Measurements from ENCODE around the gene HSP90AB1.

HSP90AB1 gene

GRCh38 chr6:44255871-44256774 lies 9.2 kb downstream of the HSP90AB1 start:
- peak; percentile 33 for DNase-seq

GRCh38 chr6:44256775-44257024 lies 9.8 kb downstream of the HSP90AB1 start:
- DNase-seq: no peak

GRCh38 chr6:44257025-44257752 lies 10.3 kb downstream of the HSP90AB1 start, which contains the start of gene SLC35B2:
SLC35B2 (minus strand) TSS chr6:44257528; CDS start chr6:44257410, 118 bp downstream.
- DNase-seq: peak; percentile 69

- DNase-seq: no peak
These were observed 10.9 kb downstream of the HSP90AB1 start for GRCh38 chr6:44257753-44258324.

- DNase-seq: no peak
These were observed 11.5 kb downstream of the HSP90AB1 start for GRCh38 chr6:44258325-44258863.

GRCh38 chr6:44258921-44259320 lies 12.0 kb downstream of the HSP90AB1 start:
- DNase-seq: no peak

- DNase-seq: no peak
These were observed 13.1 kb downstream of the HSP90AB1 start for GRCh38 chr6:44260011-44260410.

GRCh38 chr6:44260451-44261297 lies 13.8 kb downstream of the HSP90AB1 start:
- no peak for DNase-seq

GRCh38 chr6:44261581-44261980 lies 14.7 kb downstream of the HSP90AB1 start:
- no peak for DNase-seq

GRCh38 chr6:44262467-44263353 lies 15.8 kb downstream of the HSP90AB1 start:
- no peak for DNase-seq

- no peak for DNase-seq
These were observed 16.6 kb downstream of the HSP90AB1 start for GRCh38 chr6:44263354-44264100.

GRCh38 chr6:44264154-44265006 lies 17.5 kb downstream of the HSP90AB1 start:
- no peak for DNase-seq

GRCh38 chr6:44265007-44265721 lies 18.3 kb downstream of the HSP90AB1 start, which contains the start of gene NFKBIE:
NFKBIE (minus strand) TSS chr6:44265551; CDS start chr6:44265346, 205 bp downstream.
- peak; percentile 97 for DNase-seq

- no peak for DNase-seq
These were observed 18.9 kb downstream of the HSP90AB1 start for GRCh38 chr6:44265722-44266233.

GRCh38 chr6:44266347-44266746 lies 19.4 kb downstream of the HSP90AB1 start:
- no peak for DNase-seq

- DNase-seq: no peak
These were observed 20.4 kb downstream of the HSP90AB1 start for GRCh38 chr6:44267252-44267651.

- DNase-seq: peak; percentile 65
These were observed 21.3 kb downstream of the HSP90AB1 start for GRCh38 chr6:44268095-44268628.

GRCh38 chr6:44269178-44269920 lies 22.4 kb downstream of the HSP90AB1 start:
- DNase-seq: no peak

All from activated CD8-positive, alpha-beta memory T cell treated with anti-CD3 and anti-CD28 coated beads, Interleukin-2, amount 50 U/mL, for 4 hours (primary cell).